SKM-1 treated with dmso at 0.1 percent for 144 hours (cell line): ENCODE measurements around the gene CELF3.
"Not testable (repeated sequence)": the region's sequence is repeated elsewhere in the genome, so short reads cannot be mapped to it uniquely, and the experiment has no call there.

Experiments
- DNase-seq: peaks from one replicate; lab custom pipeline; 2025; ENCODE audit not compliant: unreplicated experiment; lab: John Stamatoyannopoulos, UW

CELF3 gene

DNA sequence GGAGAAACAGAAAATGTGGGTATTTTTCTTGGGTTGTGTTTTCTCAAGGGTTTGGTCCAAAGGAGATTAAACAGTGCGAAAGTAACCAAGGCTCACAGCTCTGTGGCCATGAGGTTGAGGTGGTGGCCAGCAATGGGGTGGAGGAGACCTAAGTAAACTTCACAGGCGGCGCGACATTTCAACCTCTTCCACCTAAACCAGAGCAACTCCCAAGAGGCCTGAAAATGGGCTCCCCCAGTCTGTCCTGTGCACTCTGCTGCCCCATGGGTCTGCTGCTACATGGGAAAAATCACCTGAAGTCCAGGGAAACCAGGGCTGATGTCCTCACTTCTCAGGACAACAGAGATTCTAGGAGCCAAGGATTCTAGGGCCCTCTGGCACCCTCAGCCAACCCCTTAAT is 12.4 kb downstream of the CELF3 start:
- DNase-seq: no peak

DNA sequence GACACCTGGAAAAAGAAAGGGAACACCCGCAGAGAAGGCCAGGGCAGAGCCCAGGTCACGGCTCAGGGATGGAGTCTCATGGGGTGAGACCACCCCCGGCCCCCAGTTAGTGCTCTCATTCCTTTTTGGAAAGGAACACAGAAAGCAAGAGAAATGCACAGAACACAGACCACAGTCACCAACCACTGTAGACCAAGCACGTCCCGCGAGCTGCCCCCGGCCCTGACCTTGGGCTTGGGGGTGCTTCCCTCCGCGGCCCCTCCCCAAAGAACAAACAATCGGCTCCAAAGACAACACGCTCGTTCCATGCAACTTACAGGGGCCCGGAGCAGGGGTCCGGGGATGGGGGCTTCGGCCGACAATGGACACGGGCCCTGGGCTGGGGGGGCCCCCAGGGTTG is 12.8 kb downstream of the CELF3 start:
- DNase-seq: no peak

DNA sequence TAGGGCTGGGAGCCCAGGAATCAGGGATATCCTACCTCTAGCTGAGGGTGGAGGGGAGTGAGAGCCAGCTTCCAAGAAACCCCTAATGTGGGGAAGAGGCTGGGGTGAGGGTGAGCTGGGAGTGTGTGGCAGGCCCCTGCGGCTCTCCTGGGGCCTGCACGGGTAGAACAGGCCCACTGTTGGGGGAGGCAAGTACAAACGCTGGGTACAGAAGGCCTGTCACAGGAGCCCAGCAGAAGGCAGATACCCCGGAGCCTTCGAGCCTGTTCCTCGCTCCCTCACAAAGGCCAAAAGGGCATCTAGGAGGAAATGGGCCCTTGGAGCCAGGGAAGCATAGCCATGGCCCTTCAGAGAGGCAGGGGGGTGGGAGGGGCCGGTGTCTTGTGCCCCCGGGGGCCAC is 13.7 kb downstream of the CELF3 start:
- no peak for DNase-seq

DNA sequence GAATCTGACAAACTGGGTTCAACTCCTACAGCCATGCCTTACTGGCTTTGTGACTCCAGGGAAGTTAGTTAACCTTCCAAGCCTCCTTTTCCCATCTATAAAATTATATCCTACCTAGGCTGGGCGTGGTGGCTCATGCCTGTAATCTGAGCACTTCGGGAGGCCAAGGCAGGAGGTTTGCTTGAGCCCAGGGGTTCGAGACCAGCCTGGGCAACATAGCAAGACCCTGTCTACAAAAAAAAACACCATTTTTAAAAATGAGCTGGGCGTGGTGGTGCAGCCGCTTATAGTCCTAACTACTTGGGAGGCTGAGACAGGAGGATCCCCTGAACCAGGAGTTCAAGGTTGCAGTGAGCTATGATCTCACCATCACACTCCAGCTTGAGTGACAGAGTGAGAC is 15.1 kb downstream of the CELF3 start:
- DNase-seq: no peak

DNA sequence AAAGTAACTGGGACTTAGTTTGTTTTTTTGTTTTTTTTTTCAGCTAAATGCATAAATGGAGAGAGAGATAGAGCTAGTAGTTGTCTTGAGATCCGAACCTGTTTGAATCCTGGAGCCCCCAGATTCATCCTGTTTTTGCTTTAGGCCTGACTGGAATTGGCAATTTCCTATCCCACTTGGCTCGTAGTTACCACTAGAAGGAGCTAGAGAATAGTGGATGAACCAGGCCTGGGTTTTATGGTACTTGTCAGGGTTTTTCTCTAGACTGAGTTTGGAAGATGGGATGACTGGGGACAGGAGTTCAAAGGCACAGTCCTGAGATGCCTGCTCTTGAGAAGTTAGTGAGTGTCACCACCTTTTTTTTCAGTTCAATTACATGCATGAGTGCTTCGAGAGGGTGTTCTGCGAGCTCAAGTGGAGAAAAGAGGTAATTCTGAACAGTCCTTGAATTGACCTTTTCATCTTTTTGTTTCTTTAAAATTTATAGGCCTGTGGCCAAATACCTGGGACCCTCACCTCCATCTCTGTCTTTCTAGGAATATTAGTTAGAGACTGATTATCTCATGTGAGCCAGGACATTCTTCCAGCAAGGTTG is 23.4 kb downstream of the CELF3 start:
- DNase-seq: no peak

DNA sequence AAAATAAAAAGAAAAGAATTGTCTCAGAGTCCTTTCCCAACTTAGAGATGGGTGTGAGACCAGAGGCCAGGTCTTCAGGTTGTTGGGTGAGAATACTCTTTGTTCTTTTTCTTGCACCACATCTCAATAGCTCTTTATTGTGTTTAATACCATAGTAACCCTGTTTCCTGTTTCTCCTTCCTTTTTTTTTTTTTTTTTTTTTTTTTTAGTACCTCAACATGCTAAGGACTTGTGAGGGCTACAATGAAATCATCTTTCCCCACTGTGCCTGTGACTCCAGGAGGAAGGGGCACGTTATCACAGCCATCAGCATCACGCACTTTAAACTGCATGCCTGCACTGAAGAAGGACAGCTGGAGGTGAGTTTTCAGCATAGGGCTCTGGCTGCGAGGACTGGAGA is 24.4 kb downstream of the CELF3 start:
- peak; percentile 51 for DNase-seq

DNA sequence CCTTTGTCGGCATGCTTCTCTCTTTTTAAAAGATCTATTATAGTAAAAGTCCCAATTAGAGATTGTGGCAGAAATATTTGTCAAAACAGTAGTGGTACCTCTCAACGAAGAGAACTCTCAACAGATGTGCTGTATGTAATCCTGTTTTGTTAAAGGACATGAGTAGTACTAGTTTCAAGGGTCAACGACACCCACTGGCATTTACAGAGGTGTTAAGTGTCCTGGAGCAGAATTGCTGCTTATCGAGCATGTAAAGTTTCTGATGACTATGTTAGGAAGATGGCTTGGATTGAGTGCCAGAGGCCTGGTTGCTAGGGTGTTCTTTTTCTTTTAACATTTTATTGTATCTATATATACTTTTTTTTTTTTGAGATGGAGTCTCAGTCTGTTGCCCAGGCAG is 27.1 kb downstream of the CELF3 start:
- DNase-seq: no peak

DNA sequence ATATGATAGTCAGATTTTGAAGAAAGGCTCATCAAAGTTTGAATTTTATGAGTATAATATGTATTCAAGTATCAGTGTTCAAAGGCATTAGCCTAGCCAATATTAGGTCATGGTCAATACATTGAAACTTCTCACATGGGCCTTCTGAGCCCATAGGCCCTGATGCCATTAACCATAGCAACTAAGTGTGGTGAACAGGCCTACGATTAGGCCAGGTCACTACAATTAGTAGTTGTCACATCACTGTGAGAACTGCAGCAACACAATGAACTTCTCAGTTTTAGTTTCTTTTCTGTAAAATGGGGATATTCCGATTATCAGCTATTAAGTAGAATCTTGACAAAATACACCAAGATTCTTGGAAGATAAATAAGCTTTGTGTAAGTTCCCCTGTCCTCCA is 30.0 kb downstream of the CELF3 start:
- DNase-seq: no peak

DNA sequence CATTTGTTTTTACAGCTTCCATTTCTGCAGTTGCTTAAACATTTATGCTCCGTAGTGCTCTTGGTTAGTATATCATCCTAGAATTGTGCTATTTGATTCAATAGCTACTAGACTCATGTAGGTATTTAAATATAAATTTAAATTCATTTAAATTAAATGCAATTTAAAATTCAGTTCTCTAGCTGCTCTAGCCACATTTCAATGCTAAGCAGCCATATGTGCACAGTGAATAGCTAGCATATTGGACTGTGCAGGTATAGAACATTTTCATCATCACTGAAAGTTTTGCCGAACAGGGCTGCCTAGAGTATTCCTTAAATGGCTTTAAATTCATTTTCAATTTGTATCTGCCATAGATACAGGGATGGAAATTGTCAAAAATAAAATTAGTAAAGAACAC is 32.5 kb downstream of the CELF3 start:
- DNase-seq: no peak

DNA sequence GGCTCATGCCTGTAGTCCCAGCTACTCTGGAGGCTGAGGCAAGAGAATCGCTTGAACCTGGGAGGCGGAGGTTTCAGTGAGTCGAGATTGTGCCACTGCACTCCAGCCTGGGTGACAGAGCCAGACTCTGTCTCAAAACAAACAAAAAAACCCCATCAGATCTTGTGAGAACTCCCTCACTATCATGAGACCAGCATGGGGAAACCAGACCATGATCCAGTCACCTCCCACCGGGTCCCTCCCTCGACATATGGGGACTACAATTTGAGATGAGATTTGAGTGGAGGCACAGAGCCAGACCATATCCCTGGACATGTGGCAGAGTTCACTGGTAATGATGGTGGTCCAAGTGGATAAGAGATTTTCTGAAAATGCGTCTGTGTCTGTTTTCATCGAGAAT is 33.7 kb downstream of the CELF3 start:
- not testable (repeated sequence) for DNase-seq

DNA sequence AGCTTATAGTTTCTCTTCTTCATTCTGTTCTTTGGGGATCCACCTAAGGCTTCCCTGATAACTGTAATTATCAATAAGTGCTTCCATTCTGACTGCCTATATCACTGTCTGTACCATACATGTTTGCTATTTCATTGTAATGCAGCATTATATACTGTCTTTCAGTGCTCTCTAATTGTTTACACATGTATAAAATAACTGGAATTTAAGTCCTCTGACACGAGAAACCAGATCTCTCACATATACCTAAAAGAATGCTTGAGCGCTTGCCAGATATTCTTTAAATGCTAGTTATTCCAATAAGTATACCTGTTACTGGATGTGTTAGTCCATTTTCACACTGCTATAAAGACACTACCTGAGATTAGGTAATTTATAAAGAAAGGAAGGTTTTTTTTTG is 34.7 kb downstream of the CELF3 start:
- DNase-seq: no peak

DNA sequence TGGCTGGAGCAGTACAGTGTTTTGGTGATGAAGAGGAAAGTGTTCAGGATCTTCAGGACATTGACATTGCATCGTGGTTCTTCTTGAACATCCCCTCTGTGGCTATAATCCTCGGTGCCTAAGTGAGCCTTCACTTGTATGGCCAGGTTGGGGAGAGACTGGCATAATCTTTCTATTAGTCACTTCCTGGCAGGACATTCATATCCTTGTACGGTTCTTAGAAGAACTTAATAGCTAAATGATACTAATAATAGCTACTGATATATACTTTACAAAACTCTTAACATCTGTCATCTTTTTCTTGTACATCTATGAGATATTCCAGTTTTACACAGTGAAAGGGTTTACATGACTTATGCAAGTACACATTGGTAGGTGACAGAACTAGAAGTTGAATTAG is 35.8 kb downstream of the CELF3 start:
- DNase-seq: no peak

DNA sequence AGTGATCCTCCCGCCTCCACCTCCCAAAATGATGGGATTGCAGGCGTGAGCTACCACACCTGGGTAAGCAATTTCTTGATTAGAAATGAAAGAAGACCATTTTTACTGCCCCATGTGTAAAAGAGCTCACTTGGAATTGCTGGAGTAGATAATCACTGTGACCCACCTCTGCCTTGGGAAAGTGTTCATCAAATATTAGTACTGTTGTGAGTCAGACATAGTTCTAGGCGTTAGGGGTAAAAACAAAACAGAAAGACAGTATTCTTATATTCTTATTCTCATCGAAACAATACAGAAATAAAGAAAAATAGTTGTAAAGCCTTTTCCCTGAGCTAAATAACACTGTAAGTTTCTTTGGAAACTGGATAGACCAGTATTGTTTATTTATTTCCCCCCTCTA is 36.2 kb downstream of the CELF3 start:
- DNase-seq: no peak

DNA sequence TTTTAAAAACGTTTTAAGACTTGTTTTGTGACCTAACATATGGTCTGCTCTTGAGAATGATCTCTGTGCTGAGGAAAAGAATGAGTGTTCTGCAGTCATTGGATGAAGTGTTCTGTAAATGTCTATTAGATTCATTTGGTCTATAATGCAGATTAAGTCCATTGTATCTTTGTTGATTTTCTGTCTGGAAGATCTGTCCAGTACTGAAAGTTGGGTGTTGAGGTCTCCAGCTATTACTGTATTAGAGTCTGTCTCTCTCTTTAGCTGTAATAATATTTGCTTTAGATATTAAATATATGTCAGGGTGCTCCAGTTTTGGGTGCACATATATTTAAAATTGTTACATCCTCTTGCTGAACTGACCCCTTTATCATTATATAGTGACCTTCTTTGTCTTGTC is 43.2 kb downstream of the CELF3 start:
- DNase-seq: no peak

DNA sequence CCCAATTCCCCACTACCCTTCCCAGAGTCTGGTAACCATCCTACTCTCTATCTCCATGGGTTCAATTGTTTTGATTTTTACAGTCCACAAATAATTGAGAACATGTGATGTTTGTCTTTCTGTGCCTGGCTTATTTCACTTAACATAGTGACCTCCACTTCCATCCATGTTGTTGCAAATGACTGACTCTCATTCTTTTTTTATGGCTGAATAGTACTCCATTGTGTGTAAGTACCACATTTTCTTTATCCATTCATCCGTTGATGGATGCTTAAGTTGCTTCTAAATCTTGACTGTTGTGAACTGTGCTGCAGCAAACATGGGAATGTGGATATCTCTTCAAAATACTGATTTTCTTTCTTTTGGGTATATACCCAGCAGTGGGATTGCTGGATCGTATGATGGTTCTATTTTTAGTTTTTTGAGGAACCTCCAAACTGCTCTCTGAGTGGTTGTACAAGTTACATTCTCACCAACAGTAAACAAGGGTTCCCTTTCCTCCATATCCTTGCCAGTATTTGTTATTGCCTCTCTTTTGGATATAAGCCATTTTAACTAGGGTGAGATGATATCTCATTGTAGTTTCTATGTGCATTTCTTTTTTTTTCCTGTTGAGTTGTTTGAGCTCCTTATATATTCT is 46.4 kb downstream of the CELF3 start:
- DNase-seq: not testable (repeated sequence)

DNA sequence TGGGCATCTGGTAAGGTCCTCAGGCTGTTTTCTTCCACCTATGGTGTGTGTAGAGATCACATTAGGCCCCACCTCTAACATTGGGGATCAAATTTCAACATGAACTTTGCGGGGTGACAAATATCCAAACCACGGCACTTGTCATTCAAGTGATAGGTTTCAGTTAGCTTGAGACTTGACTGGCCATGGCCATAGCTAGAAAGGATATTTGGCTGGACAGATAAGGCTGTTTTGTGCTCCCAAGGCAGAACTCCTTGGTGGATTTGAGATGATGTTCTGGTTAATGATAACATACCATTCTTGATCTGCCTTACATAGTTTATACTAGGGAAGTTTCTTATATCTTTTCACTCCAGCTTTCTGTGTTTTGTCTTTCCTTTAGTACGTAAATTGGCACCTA is 48.5 kb downstream of the CELF3 start:
- DNase-seq: no peak

DNA sequence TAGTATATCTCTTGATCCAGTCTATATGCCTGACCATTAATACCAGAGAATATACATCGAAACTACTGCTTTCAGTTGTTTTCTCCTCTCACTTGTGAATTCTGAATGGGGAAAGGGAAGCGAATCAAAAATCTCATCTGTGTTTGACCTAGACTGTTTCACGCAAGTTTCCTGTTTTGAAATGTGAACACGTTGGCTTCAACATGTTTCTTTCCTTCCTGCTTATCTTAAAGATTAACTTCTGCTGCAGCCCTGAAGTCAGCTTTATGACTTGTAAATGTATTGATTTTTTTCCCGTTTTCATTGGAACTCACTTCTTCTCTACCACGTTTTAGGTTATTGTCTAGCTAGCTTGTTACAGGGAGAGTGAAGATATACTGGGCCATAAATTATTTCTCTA is 54.9 kb downstream of the CELF3 start:
- DNase-seq: peak; percentile 69

DNA sequence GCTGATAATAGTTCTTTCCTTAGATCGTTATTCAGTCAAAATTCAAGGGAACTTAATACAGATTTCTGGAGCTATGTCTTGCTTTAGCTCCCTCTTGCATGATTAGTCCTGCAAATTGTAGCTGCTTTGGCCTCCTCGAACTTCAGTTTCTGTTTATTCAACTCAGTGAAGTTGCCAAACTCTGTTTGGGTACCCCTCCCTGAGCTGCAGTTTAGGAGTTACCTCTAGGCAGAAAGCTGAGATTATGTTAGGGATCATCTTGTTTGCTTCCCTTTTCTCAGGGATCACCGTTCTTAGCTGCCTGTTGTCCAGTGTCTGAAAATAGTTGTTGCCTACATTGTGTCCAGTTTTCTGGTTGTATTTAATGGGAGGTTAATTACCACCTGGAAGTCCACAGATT is 61.2 kb downstream of the CELF3 start:
- peak; percentile 67 for DNase-seq

DNA sequence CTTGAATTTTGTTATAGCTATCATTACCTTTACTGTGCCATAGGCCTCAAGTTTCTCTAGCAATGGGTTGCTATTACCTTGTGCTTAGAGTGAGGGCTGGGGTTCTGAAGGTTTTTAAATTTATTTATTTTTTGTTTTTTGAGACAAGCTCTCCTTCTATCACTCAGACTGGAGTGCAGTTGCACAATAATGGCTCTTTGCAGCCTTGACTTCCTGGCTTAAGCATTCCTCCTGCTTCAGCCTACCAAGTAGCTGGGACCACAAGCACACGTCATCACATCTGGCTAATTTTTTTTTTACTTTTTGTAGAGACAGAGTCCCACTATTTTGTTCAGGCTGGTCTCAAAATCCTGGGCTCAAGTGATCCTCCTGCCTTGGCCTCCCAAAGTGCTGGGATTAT is 63.2 kb downstream of the CELF3 start:
- DNase-seq: peak; percentile 73
